Mammary microvascular endothelial cell (primary cell): ENCODE results near the gene RAD51B. TPM values are rescaled to one million over a fixed set of nuclear protein-coding genes. Genes with fewer than 3 reads are reported as not detected.

Experiments used
- total RNA-seq: library from RNA; depleted of rRNA; stranded (reverse); fragments of >200 nt; gene quantifications from 2 replicates; pipeline ENCODE4 v1.2.3, GENCODE V29; 2015

Gene RAD51B
- total RNA-seq = 8.1 and 9.1 TPM in 2 replicates

GRCh38 chr14:67819563-67820421 lies at the start of gene RAD51B:
Gene RAD51B, plus strand, starts transcription at chr14:67819779.

GRCh38 chr14:67816326-67817002 lies 3.1 kb upstream of the RAD51B start, which contains the start of gene ZFYVE26:
Gene ZFYVE26, minus strand, starts transcription at chr14:67816590. Its CDS starts 627 bp downstream, at chr14:67815963.

Other genes with a start within 250 kb of the RAD51B start
- gene PIGH, start 219.5 kb upstream of the RAD51B start, total RNA-seq = 10.3 and 13.0 TPM in 2 replicates
- gene ARG2, start 199.9 kb upstream of the RAD51B start, total RNA-seq = 9.6 and 13.2 TPM in 2 replicates
- 40.8 and 45.3 TPM in 2 replicates for gene VTI1B, start 145.1 kb upstream of the RAD51B start, total RNA-seq
- gene RDH11, start 124.0 kb upstream of the RAD51B start, total RNA-seq = 65.0 and 65.8 TPM in 2 replicates
- gene RDH12, start 117.9 kb upstream of the RAD51B start, total RNA-seq = not detected in 2 replicates
- gene ZFYVE26, start 3.2 kb upstream of the RAD51B start, total RNA-seq = 17.6 and 22.8 TPM in 2 replicates